GM10847 (cell line): ENCODE data around the gene KIF16B.

ENCODE experiments used
- POLR2A ChIP-seq: IDR thresholded peaks from 2 replicates; pipeline ENCODE4 v1.6.1; 2011; ENCODE audit not compliant: insufficient read length; ENCODE audit errors: extremely low read depth

Gene KIF16B, protein sequence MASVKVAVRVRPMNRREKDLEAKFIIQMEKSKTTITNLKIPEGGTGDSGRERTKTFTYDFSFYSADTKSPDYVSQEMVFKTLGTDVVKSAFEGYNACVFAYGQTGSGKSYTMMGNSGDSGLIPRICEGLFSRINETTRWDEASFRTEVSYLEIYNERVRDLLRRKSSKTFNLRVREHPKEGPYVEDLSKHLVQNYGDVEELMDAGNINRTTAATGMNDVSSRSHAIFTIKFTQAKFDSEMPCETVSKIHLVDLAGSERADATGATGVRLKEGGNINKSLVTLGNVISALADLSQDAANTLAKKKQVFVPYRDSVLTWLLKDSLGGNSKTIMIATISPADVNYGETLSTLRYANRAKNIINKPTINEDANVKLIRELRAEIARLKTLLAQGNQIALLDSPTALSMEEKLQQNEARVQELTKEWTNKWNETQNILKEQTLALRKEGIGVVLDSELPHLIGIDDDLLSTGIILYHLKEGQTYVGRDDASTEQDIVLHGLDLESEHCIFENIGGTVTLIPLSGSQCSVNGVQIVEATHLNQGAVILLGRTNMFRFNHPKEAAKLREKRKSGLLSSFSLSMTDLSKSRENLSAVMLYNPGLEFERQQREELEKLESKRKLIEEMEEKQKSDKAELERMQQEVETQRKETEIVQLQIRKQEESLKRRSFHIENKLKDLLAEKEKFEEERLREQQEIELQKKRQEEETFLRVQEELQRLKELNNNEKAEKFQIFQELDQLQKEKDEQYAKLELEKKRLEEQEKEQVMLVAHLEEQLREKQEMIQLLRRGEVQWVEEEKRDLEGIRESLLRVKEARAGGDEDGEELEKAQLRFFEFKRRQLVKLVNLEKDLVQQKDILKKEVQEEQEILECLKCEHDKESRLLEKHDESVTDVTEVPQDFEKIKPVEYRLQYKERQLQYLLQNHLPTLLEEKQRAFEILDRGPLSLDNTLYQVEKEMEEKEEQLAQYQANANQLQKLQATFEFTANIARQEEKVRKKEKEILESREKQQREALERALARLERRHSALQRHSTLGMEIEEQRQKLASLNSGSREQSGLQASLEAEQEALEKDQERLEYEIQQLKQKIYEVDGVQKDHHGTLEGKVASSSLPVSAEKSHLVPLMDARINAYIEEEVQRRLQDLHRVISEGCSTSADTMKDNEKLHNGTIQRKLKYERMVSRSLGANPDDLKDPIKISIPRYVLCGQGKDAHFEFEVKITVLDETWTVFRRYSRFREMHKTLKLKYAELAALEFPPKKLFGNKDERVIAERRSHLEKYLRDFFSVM (N-terminal part only)

DNA sequence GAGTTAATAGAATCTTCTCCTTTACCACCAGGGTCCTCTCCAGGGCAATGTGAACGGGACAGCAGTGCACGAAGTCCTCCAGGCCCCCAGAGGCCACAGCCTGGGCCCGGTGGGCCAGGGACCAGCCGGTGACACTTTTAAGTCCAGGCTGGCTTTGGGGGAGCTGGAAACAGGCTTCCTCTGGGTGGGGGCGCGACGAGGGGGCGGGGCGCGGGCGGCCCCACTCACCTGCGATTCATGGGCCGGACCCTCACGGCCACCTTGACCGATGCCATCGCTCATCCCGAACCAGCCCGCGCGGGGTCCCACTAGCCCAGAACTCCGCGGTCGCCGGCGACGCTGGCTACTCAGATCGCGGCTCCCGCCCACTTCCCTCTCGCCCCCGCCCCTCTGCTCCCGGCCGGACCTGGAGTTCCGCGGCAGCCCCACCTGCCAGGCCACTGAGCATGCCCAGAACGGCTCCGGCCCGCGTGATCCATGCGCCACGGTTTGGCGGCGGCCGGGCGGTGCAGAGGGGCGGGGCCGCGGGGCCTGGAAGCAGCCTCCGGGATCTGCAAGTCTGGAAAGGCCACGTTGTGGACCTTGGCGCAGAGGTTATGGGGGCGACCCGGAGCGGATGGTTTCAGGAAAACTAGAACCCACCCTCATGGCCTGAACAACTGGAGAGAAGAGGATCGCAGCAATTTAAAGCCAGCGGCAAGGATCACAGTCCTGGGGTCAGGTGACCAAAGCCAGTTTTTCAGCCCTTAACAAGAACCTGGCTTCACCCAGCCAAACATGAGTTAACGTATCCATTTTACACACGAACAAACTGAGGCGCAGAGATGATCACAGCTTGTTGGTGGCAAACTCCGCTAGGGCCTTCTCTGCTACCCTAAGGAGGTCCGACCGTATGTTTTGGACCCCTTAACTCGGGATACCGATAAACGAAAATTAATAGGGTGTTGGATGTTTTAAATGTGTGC is at the start of gene KIF16B:
Gene KIF16B (minus strand): TSS at position 448 of the 965 bp plus-strand sequence. CDS start 173 bp downstream, at position 275.
- peak; percentile 26 for TF ChIP-seq POLR2A

DNA sequence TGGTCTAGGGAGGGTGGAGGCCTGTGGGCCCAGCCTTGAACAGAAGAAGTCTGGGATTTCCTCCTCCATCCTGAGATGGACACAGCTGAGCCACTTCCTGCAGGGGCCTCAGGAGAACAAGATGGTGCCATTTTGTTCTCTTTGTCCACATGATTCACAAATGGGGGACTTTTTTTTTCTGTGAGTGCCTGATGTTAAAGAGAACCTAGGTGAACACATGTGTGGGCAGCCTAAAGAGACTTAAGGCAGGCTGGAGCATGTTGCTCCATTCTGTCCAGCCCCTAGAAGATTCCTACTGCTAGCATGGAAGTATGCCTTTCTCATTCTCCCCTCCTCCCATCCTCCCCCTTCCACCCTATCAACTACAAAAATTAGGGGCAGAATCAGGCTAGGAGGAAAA is 49.3 kb upstream of the KIF16B start:
- no peak for TF ChIP-seq POLR2A

GRCh38 chr20:16621435-16622141 is 48.3 kb upstream of the KIF16B start:
- no peak for TF ChIP-seq POLR2A

DNA sequence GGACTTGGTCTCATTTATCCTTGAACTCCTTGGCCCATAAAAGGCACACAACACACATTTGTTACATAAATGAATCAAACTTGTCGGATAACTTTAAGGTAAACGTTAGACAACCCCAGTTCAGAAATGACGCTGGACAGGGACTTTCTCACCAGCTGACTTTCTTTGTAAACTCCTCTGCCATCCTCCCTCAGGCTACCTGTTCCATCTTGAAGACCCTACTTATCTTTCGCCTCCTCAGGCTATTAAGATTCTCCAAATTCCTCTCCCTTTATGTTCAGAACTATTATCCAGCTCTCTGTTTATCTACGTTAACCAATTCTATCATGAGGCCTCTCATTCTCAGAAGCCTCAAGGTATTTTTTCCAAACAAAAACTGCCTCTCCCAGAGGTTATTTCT is 47.7 kb upstream of the KIF16B start:
- no peak for TF ChIP-seq POLR2A

- no peak for TF ChIP-seq POLR2A
Measured at GRCh38 chr20:16619953-16620352, 46.7 kb upstream of the KIF16B start.

DNA sequence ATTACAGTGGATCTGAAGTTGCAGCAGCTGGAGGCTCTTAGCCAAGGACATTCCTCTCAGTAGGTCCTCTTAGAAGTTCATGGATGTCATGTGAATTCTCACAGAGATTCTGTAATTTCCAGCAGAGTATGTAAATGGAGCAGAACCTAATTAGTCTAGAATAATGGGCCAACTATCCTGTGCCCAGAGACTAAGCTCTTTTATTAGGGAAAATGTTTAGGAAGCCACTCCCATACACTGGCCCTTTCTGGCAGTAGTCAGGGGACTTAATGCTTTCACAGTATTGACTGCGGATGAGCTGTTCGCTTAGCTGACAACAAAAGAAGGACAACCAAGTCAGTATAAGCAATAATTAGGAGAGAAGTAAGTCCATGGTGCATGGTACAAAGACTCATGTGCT is 43.8 kb upstream of the KIF16B start:
- no peak for TF ChIP-seq POLR2A

- no peak for TF ChIP-seq POLR2A
Measured at GRCh38 chr20:16616317-16616716, 43.1 kb upstream of the KIF16B start.

DNA sequence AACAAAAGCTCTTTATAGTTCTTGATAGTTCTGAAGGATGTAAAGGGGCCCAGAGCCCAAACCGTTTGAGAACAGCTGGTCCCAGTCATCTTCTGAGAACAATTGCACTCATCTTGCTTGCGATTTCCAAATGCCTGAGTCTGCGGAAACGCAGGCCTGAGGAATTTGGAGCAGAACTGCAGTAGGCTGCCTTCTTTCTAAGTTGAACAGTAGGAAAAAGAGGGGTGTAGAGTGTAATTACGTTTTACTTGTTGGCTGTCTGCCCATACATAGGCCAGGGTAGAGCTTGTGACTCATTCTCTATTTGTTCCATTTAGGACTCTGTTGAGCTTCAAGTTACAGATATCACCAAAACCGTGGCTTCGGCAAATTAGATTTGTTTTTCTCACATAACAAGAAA is 42.0 kb upstream of the KIF16B start:
- no peak for TF ChIP-seq POLR2A

- TF ChIP-seq POLR2A = no peak
Measured at GRCh38 chr20:16613954-16614353, 40.7 kb upstream of the KIF16B start.

DNA sequence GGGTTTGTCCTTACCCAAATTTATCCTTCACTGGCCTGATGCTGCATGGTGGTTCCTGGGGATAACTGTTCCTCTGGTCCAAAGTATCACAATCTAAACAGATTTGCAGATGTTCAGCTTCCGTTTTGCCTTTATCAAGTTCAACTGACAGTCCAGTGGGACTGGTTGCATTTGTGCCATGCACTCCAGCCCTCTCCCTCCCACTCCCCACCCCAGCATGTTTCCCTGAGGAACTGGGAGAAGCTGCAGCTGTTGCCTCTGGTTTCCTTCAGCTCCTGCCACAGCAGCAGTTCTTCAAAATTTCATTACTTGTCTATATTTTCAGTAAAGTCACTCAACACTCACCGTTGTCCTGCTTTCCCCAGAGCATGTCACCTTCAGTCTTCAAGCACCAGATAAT is 39.5 kb upstream of the KIF16B start:
- TF ChIP-seq POLR2A = no peak

GRCh38 chr20:16611817-16612216 is 38.6 kb upstream of the KIF16B start:
- no peak for TF ChIP-seq POLR2A

- no peak for TF ChIP-seq POLR2A
Measured at GRCh38 chr20:16609066-16609465, 35.8 kb upstream of the KIF16B start.

GRCh38 chr20:16608277-16608650 is 35.0 kb upstream of the KIF16B start:
- no peak for TF ChIP-seq POLR2A

DNA sequence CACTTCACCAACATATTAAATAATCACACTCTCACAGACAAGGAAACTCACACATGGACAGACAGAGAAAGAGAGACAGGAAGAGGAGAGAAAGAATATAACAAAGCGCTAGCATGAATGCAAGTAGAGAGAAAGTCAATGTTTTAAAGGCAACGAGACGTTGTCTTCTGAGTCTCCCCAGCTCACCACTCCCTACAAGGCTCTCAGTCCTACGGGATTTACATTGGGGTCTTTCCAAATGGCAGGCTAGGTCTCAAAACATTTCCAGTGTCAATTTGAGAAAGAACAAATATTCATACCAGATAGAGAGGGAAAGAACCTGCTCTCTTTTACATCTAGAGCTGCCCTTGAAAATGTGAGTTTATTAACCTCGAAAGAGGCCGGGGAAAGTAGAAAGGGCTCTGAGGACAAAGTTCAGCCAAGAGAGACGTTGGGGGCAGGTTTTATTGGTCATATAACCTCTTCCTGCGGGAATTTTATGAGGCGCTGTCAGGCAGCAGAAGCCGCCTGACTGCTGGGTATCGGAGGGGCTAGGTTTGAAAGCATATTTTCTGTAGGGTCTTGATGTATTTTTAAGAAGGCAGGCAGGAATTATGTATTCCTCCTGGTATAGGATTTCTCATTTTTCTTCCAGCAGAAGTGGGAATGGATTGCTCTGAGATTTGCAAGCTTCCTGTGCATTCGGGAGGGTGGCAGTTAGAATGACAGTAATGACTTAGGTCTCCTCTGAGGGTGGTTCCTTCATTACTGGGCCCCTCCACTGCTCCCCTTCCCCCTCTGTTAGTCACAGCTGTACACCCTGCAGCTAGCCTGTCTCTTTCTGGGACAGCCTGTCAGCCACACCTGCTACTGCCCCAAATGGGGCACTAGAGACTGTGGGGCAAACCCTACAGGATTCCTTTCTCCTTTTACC is 34.4 kb upstream of the KIF16B start:
- TF ChIP-seq POLR2A = no peak
